Stimulated activated CD4-positive, alpha-beta T cell treated with anti-CD3 and anti-CD28 coated beads, TNF-alpha, amount 100 ng/mL, for 48 hours (primary cell): ENCODE data around the gene CDH18.

Experiments
- DNase-seq, 3 donors: peaks; one replicate each; pipeline ENCODE4 v3.0.0-alpha.2; 2020; ENCODE audit warnings: low read depth in 3 of 3

CDH18 gene

DNA sequence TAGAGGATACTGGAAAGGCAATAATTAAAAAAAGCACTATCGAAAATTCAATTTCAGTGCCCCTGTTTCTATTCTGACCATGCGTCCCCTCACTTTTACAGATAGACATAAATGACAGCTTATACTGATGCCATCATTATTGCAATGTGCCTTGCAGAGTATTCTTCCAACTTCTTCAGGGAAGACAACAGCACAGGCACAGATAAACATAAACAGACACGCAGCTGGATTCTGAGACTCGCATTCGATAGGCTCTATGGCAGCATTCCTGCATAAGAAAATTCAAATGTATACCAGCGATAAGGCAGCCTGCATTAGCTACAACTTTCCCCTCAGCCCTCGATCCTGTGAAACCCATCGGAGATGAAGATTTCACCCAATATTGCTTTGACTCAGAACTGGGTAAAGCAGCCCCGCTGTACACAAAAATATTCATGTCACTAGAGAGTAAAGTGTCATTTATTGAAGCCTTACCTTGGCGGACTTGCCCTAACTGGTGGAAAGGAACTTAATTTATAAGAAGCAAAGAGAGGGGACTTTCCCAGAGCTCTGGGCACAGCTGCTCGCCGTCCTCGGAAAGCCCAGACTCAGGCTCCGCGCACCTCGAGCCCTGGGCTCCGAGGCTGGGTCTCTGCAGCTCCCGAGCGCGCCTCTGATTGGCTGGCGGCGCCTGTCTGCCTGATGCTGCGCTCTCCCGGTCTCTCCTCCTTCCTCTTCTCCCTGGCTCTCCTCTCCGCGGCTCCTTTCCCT, at the start of gene CDH18:
CDH18 (minus strand) TSS at position 589 of the 750 bp plus-strand sequence. CDS start 149,214 bp downstream, outside the sequence.
- no peak for DNase-seq

DNA sequence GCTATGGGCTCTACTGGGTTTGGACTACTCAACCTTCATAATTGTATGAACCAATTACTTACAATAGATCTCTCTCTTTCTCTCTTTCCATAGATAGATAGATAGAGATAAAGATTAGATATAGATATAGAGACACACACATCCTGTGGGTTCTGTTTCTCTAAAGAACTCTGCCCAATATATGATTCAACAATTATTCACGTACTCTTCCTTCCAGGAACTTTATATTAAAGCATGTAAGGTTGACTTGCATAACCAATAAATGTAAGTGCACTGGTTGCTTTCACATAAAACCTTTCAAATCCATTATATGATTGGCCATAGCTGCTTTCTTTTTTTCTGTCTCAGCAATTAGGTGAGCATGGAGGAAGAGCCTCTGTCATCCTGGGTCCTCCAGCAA, 46.7 kb upstream of the CDH18 start:
- no peak for DNase-seq

GRCh38 chr5:20033881-20034280, 45.9 kb upstream of the CDH18 start:
- no peak for DNase-seq

- no peak for DNase-seq
Measured at GRCh38 chr5:20032896-20033295, 44.9 kb upstream of the CDH18 start.

- no peak for DNase-seq
Measured at GRCh38 chr5:20030125-20030524, 42.1 kb upstream of the CDH18 start.

GRCh38 chr5:20029266-20029665, 41.3 kb upstream of the CDH18 start:
- DNase-seq = no peak

DNA sequence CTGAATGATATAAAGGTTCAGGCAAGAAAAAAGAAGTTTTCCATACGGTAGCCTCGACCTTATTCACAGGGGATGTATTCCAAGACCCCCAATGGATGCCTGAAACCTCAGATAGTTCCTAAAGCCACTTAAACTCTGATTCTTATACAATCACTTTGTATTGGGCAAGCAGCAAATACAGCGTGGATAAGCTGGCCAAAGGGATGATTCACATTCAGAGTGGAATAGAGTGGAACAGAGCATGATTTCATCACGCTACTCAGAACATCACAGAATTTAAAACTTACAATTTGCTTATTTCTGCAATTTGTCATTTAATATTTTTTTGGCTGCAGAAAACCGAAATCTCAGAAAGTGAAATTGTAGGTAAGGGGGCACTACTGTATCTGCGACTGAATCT, 40.5 kb upstream of the CDH18 start:
- DNase-seq = no peak

GRCh38 chr5:20023686-20024180, 35.7 kb upstream of the CDH18 start:
- no peak for DNase-seq

GRCh38 chr5:20020247-20020646, 32.2 kb upstream of the CDH18 start:
- DNase-seq = no peak

DNA sequence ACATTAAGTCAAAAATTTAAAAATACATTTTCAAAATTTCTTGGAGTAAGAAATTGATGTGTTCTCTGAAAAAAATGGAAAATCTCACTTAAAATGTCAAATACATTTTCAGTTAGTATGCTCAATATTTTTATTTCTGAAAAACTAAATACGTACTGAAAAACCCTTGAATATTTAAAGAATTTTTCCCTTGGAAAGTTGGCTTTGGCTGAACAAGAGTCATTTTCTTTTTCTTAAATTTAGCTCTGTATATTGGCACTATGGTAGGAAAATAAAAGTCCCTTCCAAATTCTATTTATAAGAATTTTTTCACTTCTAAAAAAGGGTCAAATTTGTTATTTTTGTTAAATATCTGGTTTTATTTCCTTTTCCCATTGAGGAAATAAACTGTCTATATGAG, 29.0 kb upstream of the CDH18 start:
- DNase-seq = no peak

- no peak for DNase-seq
Measured at GRCh38 chr5:20000416-20000815, 12.4 kb upstream of the CDH18 start.

- DNase-seq = no peak
Measured at GRCh38 chr5:19988457-19988856, 457 bp upstream of the CDH18 start.

DNA sequence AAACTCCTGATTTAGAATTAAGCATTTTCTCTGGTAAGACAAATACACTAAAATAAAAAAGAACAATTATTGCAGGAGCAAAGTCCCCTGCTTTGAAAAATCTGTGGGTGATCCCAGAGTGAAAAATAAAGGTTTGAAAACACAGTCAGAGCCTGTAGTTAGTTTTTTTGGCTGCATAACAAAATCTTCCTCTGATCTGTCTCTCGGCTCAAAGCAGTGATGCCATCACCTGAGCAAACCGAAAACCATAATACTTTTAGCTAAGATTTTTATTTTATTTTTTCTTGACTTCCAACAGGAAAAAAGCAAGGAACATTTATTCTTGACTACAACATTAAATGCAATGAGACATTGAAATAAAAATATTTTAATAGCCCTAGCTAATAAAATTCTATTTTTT, 1.2 kb downstream of the CDH18 start:
- no peak for DNase-seq

GRCh38 chr5:19986031-19986619, 1.9 kb downstream of the CDH18 start:
- DNase-seq = no peak

GRCh38 chr5:19978476-19978875, 9.5 kb downstream of the CDH18 start:
- no peak for DNase-seq

DNA sequence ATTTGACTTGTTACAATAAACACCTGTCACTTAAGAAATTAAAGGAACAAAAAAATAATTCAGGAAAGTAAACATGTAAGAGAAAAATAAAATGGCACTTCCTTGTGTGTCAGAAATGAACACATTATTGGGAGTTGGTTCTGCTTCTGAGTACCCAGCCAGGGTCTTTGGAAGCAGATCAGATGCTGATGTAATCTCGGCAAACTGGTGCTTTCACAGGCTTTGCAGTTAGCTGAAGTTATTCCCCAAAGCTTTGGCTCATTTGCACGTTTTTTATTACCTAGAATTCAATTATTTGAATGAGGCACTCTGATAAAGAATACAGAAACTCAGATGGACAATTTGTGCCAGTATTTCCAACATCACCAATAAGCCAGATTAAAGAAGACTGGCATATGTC, 10.9 kb downstream of the CDH18 start:
- DNase-seq = no peak

- DNase-seq = no peak
Measured at GRCh38 chr5:19975795-19976194, 12.2 kb downstream of the CDH18 start.

DNA sequence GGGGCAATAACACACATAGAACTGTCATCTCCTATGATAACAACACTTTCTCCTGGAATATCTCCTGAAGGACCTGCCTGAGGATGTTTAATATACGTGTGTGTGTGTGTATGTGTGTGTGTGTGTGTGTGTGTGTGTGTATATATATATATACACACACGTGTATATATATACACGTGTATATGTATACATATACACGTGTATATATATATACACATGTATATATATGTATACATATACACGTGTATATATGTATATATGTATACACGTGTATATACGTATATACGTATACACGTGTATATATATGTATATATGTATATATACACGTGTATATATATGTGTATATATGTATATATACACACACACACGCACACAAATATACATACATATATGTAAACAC, 27.5 kb downstream of the CDH18 start:
- no peak for DNase-seq

DNA sequence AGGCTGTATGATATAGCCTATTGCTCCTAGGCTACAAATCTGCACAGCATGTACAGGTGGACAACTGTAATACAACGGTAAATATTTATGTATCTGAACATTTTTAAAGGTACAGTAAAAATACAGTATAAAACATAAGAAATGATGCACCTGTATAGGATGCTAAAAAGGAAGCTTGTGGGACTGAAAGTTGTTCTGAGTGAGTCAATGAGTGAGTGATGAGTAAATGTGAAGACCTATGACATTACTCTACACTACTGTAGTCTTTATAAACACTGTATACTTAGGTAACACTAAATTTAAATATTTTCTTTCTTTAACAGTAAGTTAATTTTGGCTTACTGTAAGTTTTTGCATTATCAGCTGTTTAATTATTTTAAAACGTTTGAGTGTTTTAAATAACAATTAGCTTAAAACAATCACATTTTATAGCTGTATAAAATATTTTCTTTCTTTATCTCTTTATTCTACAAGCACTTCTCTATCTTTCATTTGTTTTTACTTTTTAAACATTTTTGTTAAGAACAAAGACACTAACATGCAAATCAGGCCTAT, 28.1 kb downstream of the CDH18 start:
- no peak for DNase-seq

DNA sequence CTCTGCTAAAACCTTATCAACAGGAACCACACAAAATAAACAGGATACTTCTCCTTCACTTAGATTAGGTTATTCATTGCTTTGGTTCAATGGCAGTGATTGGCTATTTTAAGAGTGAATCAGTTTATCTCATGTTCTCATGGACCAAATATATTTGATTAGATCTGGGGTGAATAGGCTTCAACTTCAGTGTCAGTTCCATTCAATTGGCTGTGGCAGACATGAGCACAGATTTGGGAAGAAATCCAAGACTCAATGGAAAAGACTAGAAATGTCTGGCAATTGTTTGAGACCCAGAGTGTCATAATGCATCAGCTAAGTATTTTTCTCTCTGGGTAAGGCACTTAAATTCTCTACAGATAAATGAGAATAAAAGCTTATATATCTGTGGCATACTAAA, 37.1 kb downstream of the CDH18 start:
- DNase-seq = no peak

DNA sequence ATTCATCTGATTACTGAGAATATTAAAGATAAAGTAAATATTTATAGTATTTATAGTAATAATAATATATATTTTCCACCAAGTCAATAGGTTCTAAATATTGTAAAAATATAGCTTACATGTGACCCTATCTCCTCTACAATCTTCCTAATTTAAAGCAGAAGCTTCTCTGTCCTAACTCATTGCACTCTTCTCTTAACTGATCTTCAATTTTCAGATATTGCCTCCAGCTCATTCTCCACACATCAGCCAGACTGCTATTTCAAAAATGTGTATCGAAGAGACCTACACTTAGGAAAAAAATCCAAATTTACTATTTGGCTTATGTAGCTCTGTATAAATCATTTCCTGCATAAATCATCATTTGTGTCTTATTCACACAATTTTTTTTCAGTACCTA, 47.8 kb downstream of the CDH18 start:
- DNase-seq = no peak

DNA sequence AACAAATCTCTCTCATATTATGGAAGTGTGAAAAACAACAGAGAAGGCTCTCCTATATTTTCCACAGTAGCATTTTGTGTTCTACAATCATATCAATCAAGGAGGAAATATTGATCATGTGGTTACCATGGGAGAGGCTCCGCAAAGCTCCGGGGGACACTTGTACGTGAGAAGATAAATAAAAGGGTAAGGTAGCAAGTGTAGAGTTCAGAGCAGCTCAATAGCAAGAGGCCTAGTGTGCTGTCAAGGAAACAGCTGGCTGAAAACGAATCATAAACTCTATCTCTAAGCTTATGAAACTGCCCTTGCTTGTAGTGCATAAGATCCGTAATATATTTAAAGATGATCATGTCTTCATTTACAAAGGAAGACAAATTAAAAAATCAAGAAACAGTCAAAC, 57.5 kb downstream of the CDH18 start:
- no peak for DNase-seq
